Neutrophil (primary cell): ENCODE measurements around the gene DENND1B.

Experiments used
- H3K27ac ChIP-seq: fragments of 200-600 bp; sonication (generic); 2 replicates; pipeline ENCODE4 v1.5.1; 2016; ENCODE audit warnings: mild to moderate bottlenecking, moderate library complexity
- H3K27me3 ChIP-seq: fragments of 200-600 bp; sonication (generic); 2 replicates; pipeline ENCODE4 v1.6.0; 2016; ENCODE audit warnings: mild to moderate bottlenecking
- H3K36me3 ChIP-seq: fragments of 200-600 bp; sonication (generic); 2 replicates; pipeline ENCODE4 v1.5.1; 2017
- H3K4me1 ChIP-seq, 2 experiments: fragments of 200-600 bp in 1 of 2; sonication (generic) in 1 of 2; 1 replicate in 1 of 2; 2 replicates in 1 of 2; pipeline versions ENCODE4 v1.5.1 to v1.6.1; 2013 to 2016; ENCODE audit warnings: low read depth in 1 of 2, low read length in 1 of 2, mild to moderate bottlenecking in 1 of 2, moderate library complexity in 1 of 2; ENCODE audit not compliant: control insufficient read depth in 1 of 2, insufficient read depth in 1 of 2
- H3K4me3 ChIP-seq, 2 experiments: fragments of 200-600 bp in 1 of 2; sonication (generic) in 1 of 2; 1 replicate in 1 of 2; 2 replicates in 1 of 2; pipeline ENCODE4 v1.5.1; 2013 to 2016; ENCODE audit warnings: low read depth in 1 of 2, low read length in 1 of 2, mild to moderate bottlenecking in 1 of 2, moderate library complexity in 1 of 2
- H3K9me3 ChIP-seq: fragments of 200-600 bp; sonication (generic); 2 replicates; pipeline ENCODE4 v1.5.1; 2016
- CTCF ChIP-seq: fragments of 200-600 bp; sonication (generic); IDR thresholded peaks from 2 replicates; pipeline ENCODE4 v1.5.1; 2016; ENCODE audit warnings: antibody characterized with exemption

DENND1B gene

GRCh38 chr1:197686702-197687355, 88.5 kb downstream of the DENND1B start:
- H3K4me1 ChIP-seq: peaks cover 7 to 13% of the 10 kb centered on the region in 2 experiments
- no peak overlapping the region for H3K27ac ChIP-seq
- H3K36me3 ChIP-seq: no peaks in the 10 kb centered on the region
- H3K4me3 ChIP-seq: no peak overlapping the region
- no peaks in the 10 kb centered on the region for H3K9me3 ChIP-seq
- no peak for TF ChIP-seq CTCF
- no peaks in the 10 kb centered on the region for H3K27me3 ChIP-seq

GRCh38 chr1:197686231-197686630, 89.0 kb downstream of the DENND1B start:
- Histone ChIP-seq H3K9me3 (no peaks in the 10 kb centered on the region), H3K27ac (no peak overlapping the region), H3K36me3 (no peaks in the 10 kb centered on the region), H3K27me3 (no peaks in the 10 kb centered on the region), H3K4me3 (no peak overlapping the region), H3K4me1 (peaks cover 7 to 19% of the 10 kb centered on the region in 2 experiments)
- no peak for TF ChIP-seq CTCF

- Histone ChIP-seq H3K27ac (no peak overlapping the region), H3K36me3 (no peaks in the 10 kb centered on the region), H3K9me3 (no peaks in the 10 kb centered on the region), H3K4me3 (no peak overlapping the region), H3K4me1 (peaks cover 7 to 22% of the 10 kb centered on the region in 2 experiments), H3K27me3 (no peaks in the 10 kb centered on the region)
- TF ChIP-seq CTCF: no peak
Observed at GRCh38 chr1:197685785-197686184, 89.5 kb downstream of the DENND1B start.

DNA sequence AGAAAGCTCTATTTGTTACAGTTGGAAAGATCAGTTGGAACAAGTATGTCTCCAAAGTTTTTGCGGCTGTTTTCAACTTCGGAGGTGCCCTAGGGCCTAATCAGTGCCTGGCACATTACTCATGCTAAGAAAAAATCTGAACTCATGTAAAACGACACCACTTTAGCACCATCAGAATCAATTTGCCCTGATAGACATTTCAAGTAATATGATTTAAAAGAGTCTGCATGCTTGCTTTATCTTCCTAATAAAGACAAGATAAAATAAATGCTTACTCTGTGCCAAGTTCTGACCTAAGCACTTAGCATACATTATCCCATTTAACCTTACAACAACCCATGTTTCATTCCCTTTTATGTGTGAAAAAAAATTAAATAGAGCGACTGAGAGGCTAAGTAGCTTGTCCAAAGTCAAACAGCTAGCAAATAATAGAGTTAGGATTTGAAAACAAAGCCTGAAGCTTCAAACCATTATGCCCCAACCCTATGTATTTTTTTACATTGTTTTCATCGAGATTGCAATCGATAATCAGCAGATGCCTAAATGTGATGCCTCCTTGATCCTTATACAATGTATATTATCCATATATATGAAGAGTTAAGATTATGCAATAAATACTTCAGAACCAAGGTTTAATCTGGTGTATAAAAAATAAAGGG, 91.3 kb downstream of the DENND1B start:
- H3K27ac ChIP-seq: no peak overlapping the region
- H3K36me3 ChIP-seq: no peaks in the 10 kb centered on the region
- H3K9me3 ChIP-seq: no peaks in the 10 kb centered on the region
- no peaks in the 10 kb centered on the region for H3K27me3 ChIP-seq
- H3K4me1 ChIP-seq: peaks cover 7 to 22% of the 10 kb centered on the region in 2 experiments
- TF ChIP-seq CTCF: no peak
- H3K4me3 ChIP-seq: no peak overlapping the region

GRCh38 chr1:197683280-197683679, 92.0 kb downstream of the DENND1B start:
- Histone ChIP-seq H3K36me3 (no peaks in the 10 kb centered on the region), H3K4me3 (no peak overlapping the region), H3K9me3 (no peaks in the 10 kb centered on the region), H3K27me3 (no peaks in the 10 kb centered on the region), H3K27ac (no peak overlapping the region), H3K4me1 (peaks cover 7 to 22% of the 10 kb centered on the region in 2 experiments)
- TF ChIP-seq CTCF: no peak
